HFFc6 (cell line): Measurements from ENCODE around the gene OR10K2. TPM values are rescaled to one million over a fixed set of nuclear protein-coding genes. Genes with fewer than 3 reads are reported as not detected.

Experiments
- DNase-seq: peaks from one replicate; pipeline ENCODE4 v3.0.0-alpha.2; 2018
- H3K27ac Mint-ChIP-seq: 2 replicates; pipeline ENCODE4 v1.8.0; 2020; ENCODE audit warnings: mild to moderate bottlenecking, mixed read lengths
- H3K27me3 Mint-ChIP-seq: 2 replicates; pipeline ENCODE4 v1.8.0; 2021; ENCODE audit warnings: mild to moderate bottlenecking, moderate library complexity, mixed read lengths; ENCODE audit not compliant: insufficient read depth
- H3K36me3 Mint-ChIP-seq: 2 replicates; pipeline ENCODE4 v1.8.0; 2021; ENCODE audit warnings: low read depth, mixed read lengths
- H3K4me1 Mint-ChIP-seq: 2 replicates; pipeline ENCODE4 v1.8.0; 2020; ENCODE audit warnings: low read depth, mixed read lengths
- H3K4me3 Mint-ChIP-seq: 2 replicates; pipeline ENCODE4 v1.8.0; 2020; ENCODE audit warnings: mild to moderate bottlenecking, moderate library complexity, mixed read lengths
- H3K9me3 Mint-ChIP-seq: 2 replicates; pipeline ENCODE4 v1.8.0; 2020; ENCODE audit warnings: mild to moderate bottlenecking, mixed read lengths
- long read RNA-seq: library from polyadenylated mRNA; unstranded; transcript quantifications from one replicate; pipeline ENCODE4 v2.0.0, GENCODE V29; 2019
- total RNA-seq, 6 experiments: library from RNA; stranded (reverse); fragmentation: NEBNext Ultra II Directional; extraction: Animal tissue kit (Norgen Biotek cat#: 25700); gene quantifications; 2 replicates in 1 of 6; 3 replicates in 5 of 6; pipeline ENCODE4 v1.2.3, GENCODE V29; 2021
- TF ChIP-seq, protein P1 (sequence below): fragments of 200-600 bp; sonication (generic); IDR thresholded peaks from 2 replicates; pipeline ENCODE4 v1.5.0; 2021; ENCODE audit warnings: antibody characterized with exemption, mild to moderate bottlenecking

OR10K2 gene, protein sequence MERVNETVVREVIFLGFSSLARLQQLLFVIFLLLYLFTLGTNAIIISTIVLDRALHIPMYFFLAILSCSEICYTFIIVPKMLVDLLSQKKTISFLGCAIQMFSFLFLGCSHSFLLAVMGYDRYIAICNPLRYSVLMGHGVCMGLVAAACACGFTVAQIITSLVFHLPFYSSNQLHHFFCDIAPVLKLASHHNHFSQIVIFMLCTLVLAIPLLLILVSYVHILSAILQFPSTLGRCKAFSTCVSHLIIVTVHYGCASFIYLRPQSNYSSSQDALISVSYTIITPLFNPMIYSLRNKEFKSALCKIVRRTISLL
- total RNA-seq = not detected
- long read RNA-seq = 0 reads

DNA sequence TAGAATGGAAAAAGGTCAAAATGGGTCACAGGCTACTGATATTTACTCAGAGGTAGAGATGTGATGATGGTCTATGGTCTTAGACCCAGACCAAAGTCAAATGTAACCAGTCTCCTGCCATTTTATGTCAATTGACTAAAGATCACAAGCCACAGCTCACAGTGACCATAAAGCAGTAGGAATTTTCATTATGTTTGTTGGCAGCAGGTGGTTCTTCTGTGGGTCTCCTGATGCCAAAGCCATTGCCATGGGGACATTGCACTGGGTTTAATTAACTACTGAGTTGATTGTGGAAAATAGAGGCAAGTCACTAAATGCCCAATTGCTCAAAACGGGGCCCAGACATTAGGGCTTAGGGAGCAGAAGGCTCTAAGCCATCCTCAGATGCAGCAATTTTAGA lies at the start of gene OR10K2:
Gene OR10K2 (minus strand): TSS at position 101 of the 400 bp plus-strand sequence. CDS start 5,371 bp downstream, outside the sequence.
- Mint-ChIP-seq H3K36me3 (no peaks in the 10 kb centered on the region), H3K27me3 (no peaks in the 10 kb centered on the region), H3K4me3 (no peak within 1 kb of the TSS), H3K9me3 (peaks cover 29% of the 10 kb centered on the region), H3K27ac (no peak within 1 kb of the TSS), H3K4me1 (no peaks in the 10 kb centered on the region)
- TF ChIP-seq, protein P1, sequence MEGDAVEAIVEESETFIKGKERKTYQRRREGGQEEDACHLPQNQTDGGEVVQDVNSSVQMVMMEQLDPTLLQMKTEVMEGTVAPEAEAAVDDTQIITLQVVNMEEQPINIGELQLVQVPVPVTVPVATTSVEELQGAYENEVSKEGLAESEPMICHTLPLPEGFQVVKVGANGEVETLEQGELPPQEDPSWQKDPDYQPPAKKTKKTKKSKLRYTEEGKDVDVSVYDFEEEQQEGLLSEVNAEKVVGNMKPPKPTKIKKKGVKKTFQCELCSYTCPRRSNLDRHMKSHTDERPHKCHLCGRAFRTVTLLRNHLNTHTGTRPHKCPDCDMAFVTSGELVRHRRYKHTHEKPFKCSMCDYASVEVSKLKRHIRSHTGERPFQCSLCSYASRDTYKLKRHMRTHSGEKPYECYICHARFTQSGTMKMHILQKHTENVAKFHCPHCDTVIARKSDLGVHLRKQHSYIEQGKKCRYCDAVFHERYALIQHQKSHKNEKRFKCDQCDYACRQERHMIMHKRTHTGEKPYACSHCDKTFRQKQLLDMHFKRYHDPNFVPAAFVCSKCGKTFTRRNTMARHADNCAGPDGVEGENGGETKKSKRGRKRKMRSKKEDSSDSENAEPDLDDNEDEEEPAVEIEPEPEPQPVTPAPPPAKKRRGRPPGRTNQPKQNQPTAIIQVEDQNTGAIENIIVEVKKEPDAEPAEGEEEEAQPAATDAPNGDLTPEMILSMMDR = no peak
- DNase-seq = no peak

DNA sequence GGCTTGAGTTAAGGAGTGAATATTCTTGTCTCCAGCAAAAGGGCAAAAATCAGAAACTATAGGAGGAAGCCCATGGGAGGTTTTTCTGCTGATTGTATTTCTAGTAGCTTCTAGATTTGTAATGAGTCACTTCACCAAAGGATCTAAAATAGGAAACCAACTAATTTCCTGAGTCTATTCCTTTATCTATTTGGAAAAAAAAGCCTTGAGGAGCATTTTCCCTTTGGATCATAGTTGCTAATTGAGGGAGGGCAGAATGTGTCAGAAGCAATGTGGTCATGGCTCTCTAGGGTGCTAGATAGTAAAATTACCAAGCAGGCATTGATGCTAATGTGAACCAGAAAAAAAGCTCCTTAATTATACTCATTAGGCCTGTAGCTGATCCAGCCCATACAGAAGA lies 45.9 kb upstream of the OR10K2 start, which contains the start of gene OR10R2:
Gene OR10R2 (plus strand): TSS at position 301 of the 400 bp plus-strand sequence. CDS start 106 bp downstream, outside the sequence.
- TF ChIP-seq, protein P1 = no peak
- Mint-ChIP-seq H3K9me3 (peaks cover 11% of the 10 kb centered on the region), H3K4me3 (no peak within 1 kb of the TSS), H3K4me1 (no peaks in the 10 kb centered on the region), H3K27me3 (no peaks in the 10 kb centered on the region), H3K27ac (no peak within 1 kb of the TSS), H3K36me3 (no peaks in the 10 kb centered on the region)
- DNase-seq = no peak

DNA sequence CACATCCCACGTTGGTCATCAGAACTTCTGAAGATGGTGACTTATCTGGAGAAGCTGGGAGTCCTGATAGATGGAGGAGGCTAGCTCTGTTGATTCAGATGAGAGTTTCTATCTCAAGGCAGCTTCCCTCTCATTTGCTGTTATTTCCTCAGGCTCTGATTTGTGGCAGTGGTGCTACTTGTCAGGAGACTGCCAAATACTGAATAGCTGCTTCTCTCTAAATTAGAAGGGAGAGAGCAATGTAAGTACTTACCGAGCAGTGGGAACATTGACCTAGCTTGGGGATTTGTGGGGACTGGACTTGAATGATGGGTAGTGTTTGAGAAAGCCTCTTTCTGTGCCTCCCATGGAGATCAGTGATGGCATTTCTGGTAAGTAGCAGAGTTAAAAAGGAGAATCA lies 35.5 kb upstream of the OR10K2 start, which contains the start of gene OR10K1:
Gene OR10K1 (plus strand): TSS at position 301 of the 400 bp plus-strand sequence. CDS start 3,728 bp downstream, outside the sequence.
- no peak for DNase-seq
- H3K27me3 Mint-ChIP-seq = no peaks in the 10 kb centered on the region
- H3K4me3 Mint-ChIP-seq = no peak within 1 kb of the TSS
- no peak within 1 kb of the TSS for H3K27ac Mint-ChIP-seq
- no peaks in the 10 kb centered on the region for H3K4me1 Mint-ChIP-seq
- peaks cover 27% of the 10 kb centered on the region for H3K9me3 Mint-ChIP-seq
- H3K36me3 Mint-ChIP-seq = no peaks in the 10 kb centered on the region; the same call in 1 of the 2 replicates
- TF ChIP-seq, protein P1 = no peak

DNA sequence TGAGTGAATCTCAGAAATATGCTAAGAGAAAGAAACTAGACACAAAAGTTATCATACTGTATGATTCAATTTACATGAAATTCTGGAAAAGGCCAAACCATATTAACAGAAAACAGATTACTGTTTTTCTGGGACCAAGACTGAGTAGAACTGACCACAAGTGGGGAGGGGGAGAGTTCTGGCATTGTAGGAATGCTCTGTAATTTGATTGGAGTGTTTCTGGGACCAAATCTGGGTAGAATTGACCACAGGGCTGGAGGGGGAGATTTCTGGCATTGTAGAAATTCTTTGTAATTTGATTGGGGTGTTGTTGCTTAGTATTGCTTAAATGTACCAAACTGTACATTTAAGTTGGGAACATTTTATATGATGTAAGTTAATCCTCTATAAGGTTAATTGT lies 32.2 kb upstream of the OR10K2 start:
- H3K36me3 Mint-ChIP-seq = peaks cover 7% of the 10 kb centered on the region; the same call in 1 of the 2 replicates
- H3K27me3 Mint-ChIP-seq = no peaks in the 10 kb centered on the region

DNA sequence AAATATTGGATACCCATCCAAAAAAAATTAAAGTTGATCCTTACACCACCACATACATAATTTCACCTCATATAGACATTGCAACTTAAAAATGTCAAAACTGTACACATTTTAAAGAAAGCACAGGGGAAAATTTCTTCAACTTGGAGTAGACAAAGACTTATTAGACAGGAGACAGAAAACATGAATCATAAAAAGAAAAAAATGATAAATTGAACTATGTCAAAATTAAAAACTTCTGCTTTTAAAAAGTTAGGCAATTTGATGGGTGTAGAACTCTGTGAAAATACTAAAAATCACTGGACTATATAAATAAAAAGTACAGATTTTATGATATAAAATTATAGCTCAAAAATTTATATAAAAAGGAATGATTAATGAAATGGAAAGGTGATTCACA lies 31.2 kb upstream of the OR10K2 start:
- peaks cover 45% of the 10 kb centered on the region for H3K9me3 Mint-ChIP-seq
- no peaks in the 10 kb centered on the region for H3K27me3 Mint-ChIP-seq
- H3K4me1 Mint-ChIP-seq = no peaks in the 10 kb centered on the region
- H3K4me3 Mint-ChIP-seq = no peak overlapping the region
- no peak overlapping the region for H3K27ac Mint-ChIP-seq
- H3K36me3 Mint-ChIP-seq = peaks cover 7% of the 10 kb centered on the region; the same call in 1 of the 2 replicates
- TF ChIP-seq, protein P1 = no peak
- no peak for DNase-seq

More for the DNA sequence above, 32.2 kb upstream of the OR10K2 start:
- Mint-ChIP-seq H3K4me3 (no peak overlapping the region), H3K4me1 (no peaks in the 10 kb centered on the region), H3K9me3 (peaks cover 41% of the 10 kb centered on the region), H3K27ac (no peak overlapping the region)
- TF ChIP-seq, protein P1 = no peak
- no peak for DNase-seq
